ENCODE data around the gene ZYG11B.

ZYG11B gene

GRCh38 chr1:52697795-52698674 lies 28.2 kb upstream of the ZYG11B start, which contains the start of gene COA7:
Gene COA7, minus strand, starts transcription at chr1:52698347. Its CDS starts 21 bp downstream, at chr1:52698326.
- no peak for TF ChIP-seq ZFX (IDR thresholded peaks at IDR 0.05)
- TF ChIP-seq CTCF (conservative IDR thresholded peaks at IDR 0.05): no peak
- H3K27ac ChIP-seq: peak within 1 kb of the TSS; percentile 87

- no peak overlapping the region for H3K27ac ChIP-seq
- no peak for TF ChIP-seq CTCF (conservative IDR thresholded peaks at IDR 0.05)
- no peak for TF ChIP-seq ZFX (IDR thresholded peaks at IDR 0.05)
Measured at GRCh38 chr1:52702886-52703787, 23.1 kb upstream of the ZYG11B start.

DNA sequence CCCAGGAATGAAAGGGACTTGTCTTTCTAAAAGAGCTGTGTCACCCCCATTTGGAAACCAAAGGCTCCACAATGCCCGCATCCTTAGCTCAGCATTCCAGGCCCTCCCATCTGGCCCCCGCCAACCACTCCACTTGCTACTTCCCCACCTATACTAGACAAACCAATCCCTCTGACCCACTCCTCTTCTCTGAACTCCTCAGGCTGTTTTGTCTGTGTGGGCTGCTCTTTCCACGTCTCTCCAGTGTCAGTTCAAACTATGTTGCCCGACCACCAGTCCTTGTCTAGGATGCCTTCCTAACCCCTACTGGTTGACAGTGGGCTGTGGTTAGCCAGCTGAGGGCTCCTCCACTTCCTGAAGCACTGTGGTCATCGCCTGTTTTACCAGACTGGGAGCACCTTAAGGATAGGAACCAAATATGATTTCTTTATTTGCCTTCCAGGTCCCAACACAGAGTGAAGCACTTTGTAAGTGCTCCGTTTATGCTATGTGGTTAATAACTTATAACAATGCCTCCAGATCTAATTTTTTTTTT lies 20.1 kb upstream of the ZYG11B start:
- TF ChIP-seq CTCF (conservative IDR thresholded peaks at IDR 0.05): no peak
- no peak for TF ChIP-seq ZFX (IDR thresholded peaks at IDR 0.05)
- H3K27ac ChIP-seq: no peak overlapping the region

DNA sequence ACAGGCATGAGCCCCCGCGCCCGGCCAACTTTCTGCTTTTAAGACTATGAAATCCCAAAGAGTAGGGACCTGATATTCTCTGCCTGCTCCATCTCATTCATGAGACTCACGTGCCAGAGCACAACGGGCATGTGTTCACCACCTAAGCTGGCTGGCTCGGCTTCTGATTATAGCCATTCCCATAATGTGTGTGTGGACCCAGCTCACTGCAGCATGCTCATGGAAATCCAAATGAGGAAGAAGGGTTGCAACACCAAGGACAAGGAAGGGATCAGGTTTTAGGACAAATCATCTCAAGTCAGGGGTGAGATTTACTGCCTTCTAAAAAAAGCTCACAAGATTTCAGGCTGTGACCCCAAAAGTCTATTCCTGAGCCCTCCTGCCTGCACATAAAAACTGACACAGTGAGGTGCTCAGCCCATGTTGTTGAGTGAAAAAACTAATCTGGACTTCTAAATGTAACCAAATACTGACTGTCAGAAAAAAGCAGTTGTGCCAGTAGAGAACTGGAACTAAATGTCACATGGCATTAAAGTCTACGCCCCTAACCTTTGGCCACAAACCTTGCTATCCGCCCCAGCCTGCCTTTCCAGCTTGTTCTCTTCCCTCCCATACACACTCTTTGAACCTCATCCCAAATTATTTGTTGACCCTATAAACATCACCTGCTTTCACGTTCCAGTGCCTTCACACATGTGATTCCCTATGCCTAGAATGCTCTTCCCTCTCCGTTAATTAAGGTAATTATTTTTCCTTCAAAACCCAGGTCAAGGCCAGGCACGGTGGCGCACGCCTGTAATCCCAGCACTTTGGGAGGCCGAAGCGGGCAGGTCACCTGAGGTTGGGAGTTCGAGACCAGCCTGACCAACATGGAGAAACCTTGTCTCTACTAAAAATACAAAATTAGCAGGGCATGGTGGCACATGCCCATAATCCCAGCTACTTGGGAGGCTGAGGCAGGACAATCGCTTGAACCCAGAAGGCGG lies 19.0 kb upstream of the ZYG11B start:
- peak overlapping the region; percentile 35 for H3K27ac ChIP-seq

GRCh38 chr1:52707927-52708655 lies 18.2 kb upstream of the ZYG11B start:
- TF ChIP-seq ZFX (IDR thresholded peaks at IDR 0.05) (no peak), CTCF (conservative IDR thresholded peaks at IDR 0.05) (no peak)
- H3K27ac ChIP-seq: peak overlapping the region; percentile 35

More for the DNA sequence above, 19.0 kb upstream of the ZYG11B start:
- TF ChIP-seq CTCF (conservative IDR thresholded peaks at IDR 0.05) (no peak), ZFX (IDR thresholded peaks at IDR 0.05) (no peak)

GRCh38 chr1:52709016-52709415 lies 17.2 kb upstream of the ZYG11B start:
- no peak overlapping the region for H3K27ac ChIP-seq
- TF ChIP-seq ZFX (IDR thresholded peaks at IDR 0.05) (no peak), CTCF (conservative IDR thresholded peaks at IDR 0.05) (no peak)

Data from C4-2B (cell line).